HepG2 (cell line): Measurements from ENCODE around the gene TUBA8. TPM values are rescaled to one million over a fixed set of nuclear protein-coding genes. Genes with fewer than 3 reads are reported as not detected.

Source experiments
- ATAC-seq: fragments of 200-7000 bp; cut with Tn5 transposase; 3 replicates; pipeline ENCODE4 v1.9.1; 2020; ENCODE audit warnings: mild to moderate bottlenecking, moderate library complexity
- BruUV-seq: library from RNA; stranded (reverse); fragments of 400-500 nt; replicated peaks from 2 replicates; lab custom pipeline; 2021; lab: Mats Ljungman, UMichigan
- CTCF ChIA-PET: fragments of 300-600 bp; formaldehyde crosslinking; extraction: SDS; loops from one replicate; lab custom pipeline; 2021; ENCODE audit warnings: low total read pairs, inconsistent platforms, low intra/inter-chr PET ratio; lab: Yijun Ruan, JAX
- POLR2A ChIA-PET: fragments of 350-600 bp; sonication (Branson Sonifier 250); formaldehyde crosslinking; loops from one replicate; lab custom pipeline; 2020; ENCODE audit warnings: antibody characterized with exemption, inconsistent platforms; lab: Yijun Ruan, JAX
- DNase-seq: peaks from one replicate; pipeline ENCODE4 v3.0.0-alpha.2; 2015; ENCODE audit warnings: low spot score
- FAIRE-seq: peaks from 3 replicates; lab custom pipeline; 2011; peaks lifted over from hg19 to GRCh38; lab: Jason Lieb, UNC
- H2AFZ ChIP-seq: one replicate; pipeline ENCODE4 v1.6.1; 2011; ENCODE audit warnings: low read length, inconsistent platforms
- H3K27ac ChIP-seq: fragments of 300-600 bp; 3 replicates; pipeline ENCODE4 v1.8.0; 2011; ENCODE audit warnings: mixed run types, mild to moderate bottlenecking, mixed read lengths, low read length, inconsistent platforms; ENCODE audit not compliant: insufficient read depth; ENCODE audit errors: extremely low read length
- H3K27me3 ChIP-seq, 2 experiments: fragments of 200-600 bp in 1 of 2; 2 replicates in 1 of 2; 3 replicates in 1 of 2; pipeline versions ENCODE4 v1.6.0 to v1.8.0; 2011; ENCODE audit warnings: low read length in 2 of 2, mild to moderate bottlenecking in 2 of 2, moderate library complexity in 2 of 2, inconsistent platforms in 1 of 2; ENCODE audit not compliant: insufficient read depth in 2 of 2, control insufficient read depth in 1 of 2
- H3K36me3 ChIP-seq, 2 experiments: fragments of 200-600 bp in 1 of 2; replicated peaks in 1 of 2; 2 replicates in 1 of 2; 3 replicates in 1 of 2; pipeline versions ENCODE4 v1.5.1 to v1.8.0; 2011; ENCODE audit warnings: low read length in 2 of 2, inconsistent platforms in 1 of 2; ENCODE audit not compliant: insufficient read depth in 2 of 2, control insufficient read depth in 1 of 2
- H3K4me1 ChIP-seq: 2 replicates; pipeline ENCODE4 v1.5.1; 2012; ENCODE audit warnings: low read length, inconsistent platforms; ENCODE audit not compliant: insufficient read depth
- H3K4me2 ChIP-seq: 2 replicates; pipeline ENCODE4 v1.6.0; 2011; ENCODE audit warnings: low read depth, low read length, inconsistent platforms
- H3K4me3 ChIP-seq, 3 experiments: fragments of 200-600 bp in 1 of 3; sonication (generic), shearing (Covaris generic) in 1 of 3; replicated peaks in 1 of 3; 2 replicates each; pipeline ENCODE4 v1.5.1; 2011 to 2016; ENCODE audit warnings: low read length in 3 of 3, inconsistent platforms in 2 of 3, low read depth in 2 of 3, mild to moderate bottlenecking in 2 of 3, control low read depth in 1 of 3, mixed read lengths in 1 of 3; ENCODE audit not compliant: insufficient read depth in 1 of 3
- H3K79me2 ChIP-seq: one replicate; pipeline ENCODE4 v1.6.1; 2011; ENCODE audit warnings: low read length, inconsistent platforms; ENCODE audit not compliant: insufficient read depth
- H3K9ac ChIP-seq: 2 replicates; pipeline ENCODE4 v1.6.0; 2011; ENCODE audit warnings: mild to moderate bottlenecking, low read depth, low read length, inconsistent platforms; ENCODE audit not compliant: insufficient read depth
- H3K9me3 ChIP-seq: 2 replicates; pipeline ENCODE4 v1.5.1; 2012; ENCODE audit warnings: mild to moderate bottlenecking, low read length
- H4K20me1 ChIP-seq: 2 replicates; pipeline ENCODE4 v1.6.0; 2011; ENCODE audit warnings: inconsistent platforms, mild to moderate bottlenecking, low read length, moderate library complexity; ENCODE audit not compliant: insufficient read depth
- KAT2B ChIP-seq: fragments of 150-350 bp; IDR thresholded peaks from 2 replicates; pipeline ENCODE4 v1.6.1; 2014; ENCODE audit warnings: low read depth, low read length, borderline replicate concordance
- KAT8 ChIP-seq: IDR thresholded peaks from 2 replicates; pipeline ENCODE4 v1.6.1; 2016; ENCODE audit warnings: missing genetic modification reagents, missing compliant biosample characterization
- SOX5 ChIP-seq: IDR thresholded peaks from 2 replicates; pipeline ENCODE4 v1.6.1; 2016; ENCODE audit warnings: borderline replicate concordance
- SP5 ChIP-seq: IDR thresholded peaks from 2 replicates; pipeline ENCODE4 v1.6.1; 2016; ENCODE audit warnings: low read depth, borderline replicate concordance
- SRSF4 ChIP-seq: fragments of 200-400 bp; formaldehyde crosslinking; IDR thresholded peaks from one replicate; pipeline ENCODE4 v1.6.1; 2018; ENCODE audit warnings: mild to moderate bottlenecking, low read depth, low read length, moderate library complexity; ENCODE audit not compliant: poor library complexity, severe bottlenecking
- ZC3H13 ChIP-seq: sonication (generic); formaldehyde crosslinking; IDR thresholded peaks from 2 replicates; pipeline ENCODE4 v1.8.1; 2023; ENCODE audit warnings: mild to moderate bottlenecking, missing genetic modification reagents, moderate library complexity
- ZNF550 ChIP-seq: sonication (generic); formaldehyde crosslinking; IDR thresholded peaks from 2 replicates; pipeline ENCODE4 v1.4.0; 2020; ENCODE audit warnings: mild to moderate bottlenecking, missing genetic modification reagents, borderline replicate concordance
- ZNF557 ChIP-seq: sonication (generic); formaldehyde crosslinking; IDR thresholded peaks from 2 replicates; pipeline ENCODE4 v1.4.0; 2020; ENCODE audit warnings: missing genetic modification reagents
- ZNF674 ChIP-seq: sonication (generic); formaldehyde crosslinking; IDR thresholded peaks from 2 replicates; pipeline ENCODE4 v1.5.0; 2020; ENCODE audit warnings: low read depth, mild to moderate bottlenecking, missing genetic modification reagents
- WGBS: methylation state at CpG from one replicate; pipeline ENCODE4 v1.1.6; 2017; ENCODE audit warnings: low lambda C conversion rate; 5-methylcytosine and 5-hydroxymethylcytosine counted together
- in situ Hi-C: cut with HindIII; loops from 2 replicates; pipeline ENCODE4 v1.10.0; 2017; ENCODE audit warnings: low pct_unique_long_range_greater_than_20kb; ENCODE audit not compliant: extremely low pct_ligation_motif_present
- intact Hi-C: fragments of 100-400 bp; cut with micrococcal nuclease; formaldehyde crosslinking; loops from one replicate; pipeline ENCODE4 v1.10.0; 2022; ENCODE audit not compliant: unreplicated experiment
- polyA plus RNA-seq, 8 experiments: library from polyadenylated mRNA; depleted of rRNA in 3 of 8; stranded (reverse) in 7 of 8; unstranded in 1 of 8; fragments of >200 nt; fragmentation: Illumina TruSeq in 4 of 8; extraction: Trizol in 4 of 8; gene quantifications; 2 replicates each; pipeline versions ENCODE4 v1.2.1 to v1.2.3, GENCODE V29; 2011 to 2016; ENCODE audit warnings: low read depth in 4 of 8, missing spikeins in 1 of 8, mixed read lengths in 1 of 8; ENCODE audit not compliant: insufficient read depth in 1 of 8
- total RNA-seq, 5 experiments: library from RNA; depleted of rRNA; stranded (reverse); fragments of >200 nt; fragmentation: Illumina TruSeq; extraction: Trizol; gene quantifications; 2 replicates each; pipeline ENCODE4 v1.2.3, GENCODE V29; 2016; ENCODE audit warnings: low read depth in 1 of 5
- TF ChIP-seq, protein P1 (sequence below): sonication (generic); formaldehyde crosslinking; IDR thresholded peaks from 2 replicates; pipeline ENCODE4 v1.5.0; 2020; ENCODE audit warnings: mild to moderate bottlenecking, missing genetic modification reagents
- TF ChIP-seq, protein P2 (sequence below), 2 experiments: sonication (generic) in 1 of 2; formaldehyde crosslinking in 1 of 2; IDR thresholded peaks; 2 replicates each; pipeline versions ENCODE4 v1.6.1 to v1.9.0; 2014 to 2022; ENCODE audit warnings: antibody characterized with exemption in 1 of 2, borderline replicate concordance in 1 of 2, inconsistent platforms in 1 of 2, low read depth in 1 of 2, missing genetic modification reagents in 1 of 2

Gene TUBA8
- total and polyA plus RNA-seq, 2 of the 13 experiments (the other 11 are each of a cell fraction or from before 2014, with no cell fraction given) = 0.35 to 0.69 TPM

DNA sequence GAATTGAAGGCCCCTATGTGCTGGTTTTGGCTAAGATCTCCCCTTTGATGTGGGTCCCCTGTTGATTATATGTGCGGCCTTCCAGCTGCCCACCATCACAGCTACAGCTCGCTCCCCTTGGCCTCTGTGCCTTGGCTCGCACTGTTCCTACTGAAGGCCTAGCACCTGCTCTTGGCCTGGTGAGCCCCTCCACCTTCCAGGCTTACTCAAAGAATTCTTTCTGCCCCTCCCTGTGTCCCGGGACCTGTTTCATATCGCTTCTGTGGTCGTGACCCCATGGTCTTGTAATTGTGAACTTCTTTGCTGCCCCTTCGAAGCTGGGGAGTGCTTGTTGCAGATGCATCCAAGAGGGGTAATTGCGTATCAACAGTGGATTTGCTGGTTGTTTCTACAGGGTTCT lies 20.3 kb upstream of the TUBA8 start:
- WGBS = 96% methylated on average over 8 of the region's 8 CpGs
- Histone ChIP-seq H3K27me3 (no peaks in the 10 kb centered on the region), H3K79me2 (no peaks in the 10 kb centered on the region), H3K9ac (no peak overlapping the region), H3K4me1 (peaks cover 36% of the 10 kb centered on the region), H3K9me3 (no peaks in the 10 kb centered on the region), H3K27ac (no peak overlapping the region), H3K4me3 (no peak overlapping the region), H3K36me3 (peaks cover 10 to 28% of the 10 kb centered on the region in 2 experiments; a peak in 4 of 5 replicates), H4K20me1 (no peaks in the 10 kb centered on the region), H2AFZ (no peak overlapping the region), H3K4me2 (no peak overlapping the region)
- FAIRE-seq (no peak), DNase-seq (no peak), ATAC-seq (no peak)
- TF ChIP-seq ZNF550 (CRISPR knock-in tag) (no peak), ZNF557 (no peak), SP5 (CRISPR knock-in tag) (no peak), ZC3H13 (CRISPR knock-in tag) (no peak), KAT2B (no peak)
- TF ChIP-seq, protein P1, sequence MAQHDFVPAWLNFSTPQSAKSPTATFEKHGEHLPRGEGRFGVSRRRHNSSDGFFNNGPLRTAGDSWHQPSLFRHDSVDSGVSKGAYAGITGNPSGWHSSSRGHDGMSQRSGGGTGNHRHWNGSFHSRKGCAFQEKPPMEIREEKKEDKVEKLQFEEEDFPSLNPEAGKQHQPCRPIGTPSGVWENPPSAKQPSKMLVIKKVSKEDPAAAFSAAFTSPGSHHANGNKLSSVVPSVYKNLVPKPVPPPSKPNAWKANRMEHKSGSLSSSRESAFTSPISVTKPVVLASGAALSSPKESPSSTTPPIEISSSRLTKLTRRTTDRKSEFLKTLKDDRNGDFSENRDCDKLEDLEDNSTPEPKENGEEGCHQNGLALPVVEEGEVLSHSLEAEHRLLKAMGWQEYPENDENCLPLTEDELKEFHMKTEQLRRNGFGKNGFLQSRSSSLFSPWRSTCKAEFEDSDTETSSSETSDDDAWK (CRISPR knock-in tag) = no peak
- in situ Hi-C loops = no loop called here
- BruUV-seq = TSS peak; percentile 32
- ChIA-PET CTCF (no interaction called here), POLR2A (interaction anchor here (2.8 kb wide), 1 partner anchor 13 kb away, joined by 33 read pairs; the partner anchor contains the start of gene PEX26)
- intact Hi-C loops = no loop called here

DNA sequence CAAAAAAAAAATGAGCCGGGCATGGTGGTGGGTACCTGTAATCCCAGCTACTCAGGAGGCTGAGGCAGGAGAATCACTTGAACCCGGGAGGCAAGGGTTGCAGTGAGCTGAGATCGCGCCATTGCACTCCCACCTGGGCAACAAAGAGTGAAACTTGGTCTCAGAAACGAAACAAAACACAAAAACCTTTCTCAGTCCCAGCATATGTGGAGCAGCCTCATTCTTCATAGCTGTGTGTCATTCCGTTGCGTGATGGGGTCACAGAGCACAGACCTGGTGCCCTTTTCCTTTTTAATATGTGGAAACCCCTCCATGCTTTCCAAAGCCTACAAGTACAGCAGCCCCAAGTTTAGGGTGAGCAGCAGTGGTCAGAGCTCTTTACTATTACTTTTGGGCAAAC lies 19.1 kb upstream of the TUBA8 start:
- Histone ChIP-seq H3K9ac (peak overlapping the region; percentile 73), H4K20me1 (no peaks in the 10 kb centered on the region), H3K36me3 (peaks cover 9 to 17% of the 10 kb centered on the region in 2 experiments; a peak in 4 of 5 replicates), H3K9me3 (no peaks in the 10 kb centered on the region), H3K79me2 (no peaks in the 10 kb centered on the region), H3K27me3 (no peaks in the 10 kb centered on the region), H3K4me1 (peaks cover 36% of the 10 kb centered on the region), H3K4me3 (peak overlapping the region; percentile 44 to 65 (median 56); a peak in 5 of 6 replicates), H2AFZ (no peak overlapping the region), H3K4me2 (peak overlapping the region; percentile 82), H3K27ac (peak overlapping the region; percentile 92)
- ATAC-seq = peak; percentile 37; the same call in 1 of the 3 replicates
- intact Hi-C loops = no loop called here
- WGBS = 83% methylated on average over 7 of the region's 7 CpGs
- CTCF ChIA-PET = no interaction called here
- no peak for FAIRE-seq
- TSS peak; percentile 93 for BruUV-seq
- POLR2A ChIA-PET = interaction anchor here (0.6 to 2.8 kb wide), 5 partner anchors 14 to 305 kb away, joined by 3 to 33 read pairs (median 7); partner anchors contain the start of genes PEX26 and USP18
- DNase-seq = no peak
- in situ Hi-C loops = no loop called here
- TF ChIP-seq KAT8 (CRISPR knock-in tag) (no peak), ZNF674 (no peak), SRSF4 (no peak), SOX5 (CRISPR knock-in tag) (no peak)
- TF ChIP-seq, protein P2, sequence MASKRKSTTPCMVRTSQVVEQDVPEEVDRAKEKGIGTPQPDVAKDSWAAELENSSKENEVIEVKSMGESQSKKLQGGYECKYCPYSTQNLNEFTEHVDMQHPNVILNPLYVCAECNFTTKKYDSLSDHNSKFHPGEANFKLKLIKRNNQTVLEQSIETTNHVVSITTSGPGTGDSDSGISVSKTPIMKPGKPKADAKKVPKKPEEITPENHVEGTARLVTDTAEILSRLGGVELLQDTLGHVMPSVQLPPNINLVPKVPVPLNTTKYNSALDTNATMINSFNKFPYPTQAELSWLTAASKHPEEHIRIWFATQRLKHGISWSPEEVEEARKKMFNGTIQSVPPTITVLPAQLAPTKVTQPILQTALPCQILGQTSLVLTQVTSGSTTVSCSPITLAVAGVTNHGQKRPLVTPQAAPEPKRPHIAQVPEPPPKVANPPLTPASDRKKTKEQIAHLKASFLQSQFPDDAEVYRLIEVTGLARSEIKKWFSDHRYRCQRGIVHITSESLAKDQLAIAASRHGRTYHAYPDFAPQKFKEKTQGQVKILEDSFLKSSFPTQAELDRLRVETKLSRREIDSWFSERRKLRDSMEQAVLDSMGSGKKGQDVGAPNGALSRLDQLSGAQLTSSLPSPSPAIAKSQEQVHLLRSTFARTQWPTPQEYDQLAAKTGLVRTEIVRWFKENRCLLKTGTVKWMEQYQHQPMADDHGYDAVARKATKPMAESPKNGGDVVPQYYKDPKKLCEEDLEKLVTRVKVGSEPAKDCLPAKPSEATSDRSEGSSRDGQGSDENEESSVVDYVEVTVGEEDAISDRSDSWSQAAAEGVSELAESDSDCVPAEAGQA (IDR thresholded peaks at IDR 0.05; ENCODE audit: low read depth) = no peak
- TF ChIP-seq, protein P2 (CRISPR knock-in tag; IDR thresholded peaks at IDR 0.05; ENCODE audit: borderline replicate concordance) = no peak
